ENCODE results near the gene COASY.

The COASY gene

DNA sequence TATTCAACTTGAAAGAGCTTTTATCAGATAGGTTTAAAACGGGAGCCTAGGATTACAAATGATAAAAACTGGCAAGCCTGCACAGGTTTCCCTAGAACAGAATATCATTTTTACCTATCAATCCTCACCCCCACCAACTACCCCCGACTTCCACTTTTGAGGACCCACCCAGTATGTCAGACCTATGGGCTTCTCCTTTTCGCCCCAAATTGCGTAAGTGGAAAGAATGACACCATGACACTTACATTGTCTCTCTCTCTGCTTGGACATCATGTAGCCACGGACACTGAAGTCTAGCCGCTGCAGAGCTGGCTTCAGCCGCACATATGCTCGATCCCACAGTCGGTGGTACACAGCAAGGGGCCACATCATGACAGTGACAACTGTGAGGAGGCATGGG lies 22.9 kb downstream of the COASY start:
- Histone ChIP-seq H3K4me1 (ENCODE audit: control insufficient read depth in 2 of 2, insufficient read depth in 2 of 2, low read length in 2 of 2) (peaks cover 3 to 5% of the 10 kb centered on the region in 2 donors), H3K27ac (ENCODE audit: low read depth in 2 of 2, low read length in 2 of 2) (no peak overlapping the region), H3K4me3 (ENCODE audit: low read length in 2 of 2) (no peak overlapping the region), H3K9ac (ENCODE audit: low read depth in 1 of 2, low read length in 2 of 2) (no peak overlapping the region), H3K9me3 (ENCODE audit: control insufficient read depth in 2 of 2, low read length in 2 of 2) (no peaks in the 10 kb centered on the region), H3K27me3 (ENCODE audit: control insufficient read depth in 2 of 2, insufficient read depth in 2 of 2, low read length in 2 of 2) (no peaks in the 10 kb centered on the region), H3K36me3 (ENCODE audit: control insufficient read depth in 2 of 2, insufficient read depth in 2 of 2, low read length in 2 of 2) (peaks cover 63 to 80% of the 10 kb centered on the region in 2 donors)

DNA sequence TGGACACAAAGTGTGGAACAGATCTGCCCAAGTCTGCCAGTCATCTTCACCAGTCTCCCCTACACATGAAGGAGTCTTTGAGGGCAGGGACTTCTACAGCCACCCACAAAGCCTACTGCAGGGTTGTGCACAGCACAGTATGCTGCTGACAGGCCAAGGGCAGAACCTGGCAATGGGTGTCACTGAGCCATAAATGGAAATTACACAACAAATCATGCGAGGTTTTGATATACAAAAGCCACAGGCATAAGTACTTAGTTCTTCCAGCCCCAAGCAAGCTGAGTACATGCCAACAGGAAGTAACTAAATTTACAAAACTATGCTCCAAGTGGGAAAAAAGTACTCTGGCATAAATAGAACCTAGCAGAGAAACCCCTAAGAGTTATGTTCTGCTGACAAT lies 23.4 kb downstream of the COASY start:
- Histone ChIP-seq H3K27me3 (ENCODE audit: control insufficient read depth in 2 of 2, insufficient read depth in 2 of 2, low read length in 2 of 2) (no peaks in the 10 kb centered on the region), H3K4me3 (ENCODE audit: low read length in 2 of 2) (no peak overlapping the region), H3K27ac (ENCODE audit: low read depth in 2 of 2, low read length in 2 of 2) (no peak overlapping the region), H3K36me3 (ENCODE audit: control insufficient read depth in 2 of 2, insufficient read depth in 2 of 2, low read length in 2 of 2) (peaks cover 59 to 82% of the 10 kb centered on the region in 2 donors), H3K9ac (ENCODE audit: low read depth in 1 of 2, low read length in 2 of 2) (no peak overlapping the region), H3K4me1 (ENCODE audit: control insufficient read depth in 2 of 2, insufficient read depth in 2 of 2, low read length in 2 of 2) (peaks cover 0 to 5% of the 10 kb centered on the region in 2 donors), H3K9me3 (ENCODE audit: control insufficient read depth in 2 of 2, low read length in 2 of 2) (no peaks in the 10 kb centered on the region)

DNA sequence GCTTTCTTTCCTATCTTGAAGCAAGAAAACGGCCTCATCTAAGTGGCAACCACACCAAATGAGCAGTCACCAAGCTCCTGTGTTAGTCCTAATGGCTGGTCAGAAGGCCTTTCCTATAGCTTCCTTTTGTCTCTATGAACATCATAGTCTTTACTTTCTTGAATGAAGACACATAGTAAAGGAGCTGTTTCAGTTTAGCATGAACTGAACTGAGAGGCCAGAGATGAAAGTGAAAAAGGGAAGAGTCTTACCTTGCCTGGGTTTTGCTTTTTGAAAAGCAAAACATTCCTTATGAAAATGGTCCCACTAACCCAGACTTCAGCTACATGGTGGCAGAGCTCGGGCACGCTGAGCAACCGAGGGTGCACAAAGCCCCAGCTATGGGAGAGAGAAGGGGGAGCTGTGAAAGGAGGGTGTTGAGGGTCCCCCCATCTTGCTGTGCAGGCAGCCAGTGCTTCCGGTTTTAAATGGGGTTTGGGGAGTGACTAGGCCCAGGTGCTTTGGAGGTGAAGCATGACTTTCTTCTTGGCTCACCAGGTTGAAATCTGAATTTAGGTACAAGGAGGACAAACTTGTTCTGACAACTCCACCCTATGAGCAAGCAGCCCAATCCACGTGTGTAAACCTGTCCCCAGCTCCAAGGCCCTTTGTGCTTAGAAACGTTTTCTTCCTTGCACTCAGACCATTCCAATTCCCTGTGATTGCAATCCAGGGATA lies 24.7 kb downstream of the COASY start:
- peaks cover 0 to 5% of the 10 kb centered on the region in 2 donors for H3K4me1 ChIP-seq (ENCODE audit: control insufficient read depth in 2 of 2, insufficient read depth in 2 of 2, low read length in 2 of 2)
- H3K36me3 ChIP-seq (ENCODE audit: control insufficient read depth in 2 of 2, insufficient read depth in 2 of 2, low read length in 2 of 2), result peaks cover 62 to 87% of the 10 kb centered on the region in 2 donors
- no peaks in the 10 kb centered on the region for H3K27me3 ChIP-seq (ENCODE audit: control insufficient read depth in 2 of 2, insufficient read depth in 2 of 2, low read length in 2 of 2)
- H3K9ac ChIP-seq (ENCODE audit: low read depth in 1 of 2, low read length in 2 of 2), result no peak overlapping the region
- H3K27ac ChIP-seq (ENCODE audit: low read depth in 2 of 2, low read length in 2 of 2), result no peak overlapping the region
- no peak overlapping the region for H3K4me3 ChIP-seq (ENCODE audit: low read length in 2 of 2)
- no peaks in the 10 kb centered on the region for H3K9me3 ChIP-seq (ENCODE audit: control insufficient read depth in 2 of 2, low read length in 2 of 2)

DNA sequence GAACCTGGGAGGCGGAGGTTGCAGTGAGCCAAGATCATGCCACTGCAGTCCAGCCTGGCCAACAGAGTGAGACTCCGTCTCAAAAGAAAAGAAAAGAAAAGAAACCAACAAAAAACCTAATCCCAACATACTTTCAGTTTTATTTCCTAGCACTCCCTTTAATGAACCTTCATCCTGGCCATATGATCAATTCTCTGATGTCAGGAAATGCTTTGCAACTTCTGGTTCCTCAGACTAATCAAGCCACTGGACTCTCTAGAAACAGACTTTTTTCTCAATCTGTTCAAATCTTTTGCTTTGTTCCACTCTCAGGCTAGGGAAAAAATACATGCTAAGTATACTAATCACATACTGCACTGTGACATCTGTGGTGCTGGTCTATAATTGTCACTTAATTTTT lies 28.9 kb downstream of the COASY start:
- H3K9ac ChIP-seq (ENCODE audit: low read depth in 1 of 2, low read length in 2 of 2), result no peak overlapping the region
- no peak overlapping the region for H3K4me3 ChIP-seq (ENCODE audit: low read length in 2 of 2)
- H3K27me3 ChIP-seq (ENCODE audit: control insufficient read depth in 2 of 2, insufficient read depth in 2 of 2, low read length in 2 of 2), result no peaks in the 10 kb centered on the region
- H3K27ac ChIP-seq (ENCODE audit: low read depth in 2 of 2, low read length in 2 of 2), result no peak overlapping the region
- H3K9me3 ChIP-seq (ENCODE audit: control insufficient read depth in 2 of 2, low read length in 2 of 2), result no peaks in the 10 kb centered on the region
- H3K4me1 ChIP-seq (ENCODE audit: control insufficient read depth in 2 of 2, insufficient read depth in 2 of 2, low read length in 2 of 2), result no peaks in the 10 kb centered on the region
- H3K36me3 ChIP-seq (ENCODE audit: control insufficient read depth in 2 of 2, insufficient read depth in 2 of 2, low read length in 2 of 2), result peaks cover 31 to 59% of the 10 kb centered on the region in 2 donors

DNA sequence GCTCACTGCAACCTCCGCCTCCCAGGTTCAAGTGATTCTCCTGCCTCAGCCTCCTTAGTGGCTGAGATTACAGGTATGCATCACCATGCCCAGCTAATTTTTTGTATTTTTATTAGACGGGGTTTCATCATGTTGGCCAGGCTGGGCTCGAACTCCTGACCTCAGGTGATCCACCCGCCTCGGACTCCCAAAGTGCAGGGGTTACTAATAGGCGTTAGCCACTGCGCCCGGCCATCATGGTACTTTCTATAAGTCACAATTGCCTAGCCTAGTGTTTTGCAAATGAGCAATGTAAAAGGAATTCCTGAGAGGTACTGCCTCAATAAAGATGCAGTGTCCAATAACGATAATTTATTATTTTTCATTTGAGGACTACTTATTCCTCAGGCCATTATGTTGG lies 29.5 kb downstream of the COASY start:
- Histone ChIP-seq H3K4me1 (ENCODE audit: control insufficient read depth in 2 of 2, insufficient read depth in 2 of 2, low read length in 2 of 2) (no peaks in the 10 kb centered on the region), H3K27ac (ENCODE audit: low read depth in 2 of 2, low read length in 2 of 2) (no peak overlapping the region), H3K36me3 (ENCODE audit: control insufficient read depth in 2 of 2, insufficient read depth in 2 of 2, low read length in 2 of 2) (peaks cover 26 to 54% of the 10 kb centered on the region in 2 donors), H3K9ac (ENCODE audit: low read depth in 1 of 2, low read length in 2 of 2) (no peak overlapping the region), H3K27me3 (ENCODE audit: control insufficient read depth in 2 of 2, insufficient read depth in 2 of 2, low read length in 2 of 2) (no peaks in the 10 kb centered on the region), H3K9me3 (ENCODE audit: control insufficient read depth in 2 of 2, low read length in 2 of 2) (no peaks in the 10 kb centered on the region), H3K4me3 (ENCODE audit: low read length in 2 of 2) (no peak overlapping the region)

DNA sequence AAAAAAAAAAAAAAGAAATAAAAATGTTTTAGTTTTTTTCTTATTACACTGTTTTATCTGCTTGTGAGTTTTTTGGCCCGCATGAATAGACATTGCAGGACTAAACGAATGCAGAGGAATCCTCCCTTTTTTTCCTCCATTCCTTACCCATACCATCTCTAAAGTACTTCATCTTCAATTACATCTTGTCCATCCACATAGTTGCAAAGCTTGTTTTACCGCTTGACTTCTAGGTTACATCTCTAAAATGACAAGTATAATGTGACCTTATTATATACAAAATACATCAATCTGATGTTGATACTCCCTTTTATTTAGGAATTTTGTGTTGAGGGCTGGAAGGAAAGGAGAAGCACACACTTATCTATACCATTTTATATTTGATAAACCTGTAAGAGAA lies 34.4 kb downstream of the COASY start:
- H3K27ac ChIP-seq (ENCODE audit: low read depth in 2 of 2, low read length in 2 of 2), result no peak overlapping the region
- H3K36me3 ChIP-seq (ENCODE audit: control insufficient read depth in 2 of 2, insufficient read depth in 2 of 2, low read length in 2 of 2), result peaks cover 2 to 14% of the 10 kb centered on the region in 2 donors
- no peaks in the 10 kb centered on the region for H3K27me3 ChIP-seq (ENCODE audit: control insufficient read depth in 2 of 2, insufficient read depth in 2 of 2, low read length in 2 of 2)
- H3K4me1 ChIP-seq (ENCODE audit: control insufficient read depth in 2 of 2, insufficient read depth in 2 of 2, low read length in 2 of 2), result peaks cover 0 to 4% of the 10 kb centered on the region in 2 donors
- no peak overlapping the region for H3K9ac ChIP-seq (ENCODE audit: low read depth in 1 of 2, low read length in 2 of 2)
- no peaks in the 10 kb centered on the region for H3K9me3 ChIP-seq (ENCODE audit: control insufficient read depth in 2 of 2, low read length in 2 of 2)
- no peak overlapping the region for H3K4me3 ChIP-seq (ENCODE audit: low read length in 2 of 2)

DNA sequence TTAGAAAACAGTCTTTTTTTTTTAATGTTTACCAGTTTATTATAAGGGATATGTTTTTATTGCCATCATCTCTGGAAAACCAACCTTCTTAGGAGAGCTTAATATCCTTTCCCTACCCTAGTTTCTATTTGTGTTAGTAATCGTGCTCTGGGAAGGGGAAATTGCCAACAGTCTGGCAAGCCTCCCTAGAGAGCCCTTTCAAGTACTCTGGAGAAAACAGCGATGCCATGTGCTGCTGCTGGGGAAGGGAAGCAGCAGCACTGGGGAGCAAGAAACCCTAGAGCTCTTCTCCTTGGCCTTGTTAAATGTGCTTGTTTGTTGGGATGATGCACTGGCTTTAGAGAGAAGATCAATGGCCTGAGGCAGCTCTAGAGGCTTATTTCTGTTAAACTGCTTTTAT lies 37.0 kb downstream of the COASY start:
- Histone ChIP-seq H3K27ac (ENCODE audit: low read depth in 2 of 2, low read length in 2 of 2) (no peak overlapping the region), H3K9me3 (ENCODE audit: control insufficient read depth in 2 of 2, low read length in 2 of 2) (no peaks in the 10 kb centered on the region), H3K4me1 (ENCODE audit: control insufficient read depth in 2 of 2, insufficient read depth in 2 of 2, low read length in 2 of 2) (peaks cover 0 to 4% of the 10 kb centered on the region in 2 donors), H3K36me3 (ENCODE audit: control insufficient read depth in 2 of 2, insufficient read depth in 2 of 2, low read length in 2 of 2) (peaks cover 0 to 7% of the 10 kb centered on the region in 2 donors), H3K9ac (ENCODE audit: low read depth in 1 of 2, low read length in 2 of 2) (no peak overlapping the region), H3K27me3 (ENCODE audit: control insufficient read depth in 2 of 2, insufficient read depth in 2 of 2, low read length in 2 of 2) (no peaks in the 10 kb centered on the region), H3K4me3 (ENCODE audit: low read length in 2 of 2) (no peak overlapping the region)

DNA sequence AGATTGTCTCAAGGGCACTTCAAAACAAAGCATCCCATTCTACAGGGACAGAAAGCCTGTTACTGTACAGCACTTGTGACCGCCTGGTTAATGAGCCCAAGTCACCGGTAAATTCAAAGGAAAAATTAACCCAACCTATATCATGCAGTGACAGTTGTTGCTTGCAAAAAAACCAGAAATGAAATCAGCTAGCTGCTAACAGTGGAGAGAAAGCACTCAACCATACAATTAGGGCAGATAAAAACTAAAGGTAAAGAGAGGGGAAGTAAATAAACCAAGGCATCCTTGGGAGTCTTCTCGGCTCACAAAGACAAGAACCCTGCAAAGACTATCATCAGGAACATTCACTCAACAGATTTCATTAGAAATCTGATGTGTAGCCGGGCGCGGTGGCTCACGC lies 41.4 kb downstream of the COASY start:
- Histone ChIP-seq H3K9ac (ENCODE audit: low read depth in 1 of 2, low read length in 2 of 2) (no peak overlapping the region), H3K4me1 (ENCODE audit: control insufficient read depth in 2 of 2, insufficient read depth in 2 of 2, low read length in 2 of 2) (peaks cover 10 to 15% of the 10 kb centered on the region in 2 donors), H3K27ac (ENCODE audit: low read depth in 2 of 2, low read length in 2 of 2) (no peak overlapping the region), H3K9me3 (ENCODE audit: control insufficient read depth in 2 of 2, low read length in 2 of 2) (no peaks in the 10 kb centered on the region), H3K27me3 (ENCODE audit: control insufficient read depth in 2 of 2, insufficient read depth in 2 of 2, low read length in 2 of 2) (no peaks in the 10 kb centered on the region), H3K36me3 (ENCODE audit: control insufficient read depth in 2 of 2, insufficient read depth in 2 of 2, low read length in 2 of 2) (peaks cover 0 to 2% of the 10 kb centered on the region in 2 donors), H3K4me3 (ENCODE audit: low read length in 2 of 2) (no peak overlapping the region)

DNA sequence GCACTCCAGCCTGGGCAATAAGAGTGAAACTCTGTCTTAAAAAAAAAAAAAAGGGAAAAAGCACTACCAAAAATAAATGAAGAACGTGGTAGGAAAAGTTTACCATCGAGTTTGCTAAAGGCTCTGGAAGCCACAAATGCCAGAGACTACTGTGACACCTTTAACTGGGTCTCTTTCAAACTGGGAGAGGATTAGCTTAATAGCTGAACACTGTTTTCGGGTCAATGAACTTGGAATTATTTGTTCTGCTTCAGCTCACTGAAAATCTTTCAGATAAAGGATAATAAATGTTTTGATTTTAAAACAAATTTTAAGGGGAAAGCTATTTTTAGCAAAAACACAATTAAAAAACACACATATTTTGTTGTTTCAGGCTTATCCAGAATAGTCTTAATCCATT lies 45.8 kb downstream of the COASY start:
- Histone ChIP-seq H3K36me3 (ENCODE audit: control insufficient read depth in 2 of 2, insufficient read depth in 2 of 2, low read length in 2 of 2) (peaks cover 0 to 10% of the 10 kb centered on the region in 2 donors), H3K4me1 (ENCODE audit: control insufficient read depth in 2 of 2, insufficient read depth in 2 of 2, low read length in 2 of 2) (peaks cover 11 to 13% of the 10 kb centered on the region in 2 donors), H3K9me3 (ENCODE audit: control insufficient read depth in 2 of 2, low read length in 2 of 2) (no peaks in the 10 kb centered on the region), H3K4me3 (ENCODE audit: low read length in 2 of 2) (peak overlapping the region; percentile 98 to 100), H3K27ac (ENCODE audit: low read depth in 2 of 2, low read length in 2 of 2) (no peak overlapping the region), H3K9ac (ENCODE audit: low read depth in 1 of 2, low read length in 2 of 2) (peak overlapping the region; percentile 95 to 98), H3K27me3 (ENCODE audit: control insufficient read depth in 2 of 2, insufficient read depth in 2 of 2, low read length in 2 of 2) (no peaks in the 10 kb centered on the region)

DNA sequence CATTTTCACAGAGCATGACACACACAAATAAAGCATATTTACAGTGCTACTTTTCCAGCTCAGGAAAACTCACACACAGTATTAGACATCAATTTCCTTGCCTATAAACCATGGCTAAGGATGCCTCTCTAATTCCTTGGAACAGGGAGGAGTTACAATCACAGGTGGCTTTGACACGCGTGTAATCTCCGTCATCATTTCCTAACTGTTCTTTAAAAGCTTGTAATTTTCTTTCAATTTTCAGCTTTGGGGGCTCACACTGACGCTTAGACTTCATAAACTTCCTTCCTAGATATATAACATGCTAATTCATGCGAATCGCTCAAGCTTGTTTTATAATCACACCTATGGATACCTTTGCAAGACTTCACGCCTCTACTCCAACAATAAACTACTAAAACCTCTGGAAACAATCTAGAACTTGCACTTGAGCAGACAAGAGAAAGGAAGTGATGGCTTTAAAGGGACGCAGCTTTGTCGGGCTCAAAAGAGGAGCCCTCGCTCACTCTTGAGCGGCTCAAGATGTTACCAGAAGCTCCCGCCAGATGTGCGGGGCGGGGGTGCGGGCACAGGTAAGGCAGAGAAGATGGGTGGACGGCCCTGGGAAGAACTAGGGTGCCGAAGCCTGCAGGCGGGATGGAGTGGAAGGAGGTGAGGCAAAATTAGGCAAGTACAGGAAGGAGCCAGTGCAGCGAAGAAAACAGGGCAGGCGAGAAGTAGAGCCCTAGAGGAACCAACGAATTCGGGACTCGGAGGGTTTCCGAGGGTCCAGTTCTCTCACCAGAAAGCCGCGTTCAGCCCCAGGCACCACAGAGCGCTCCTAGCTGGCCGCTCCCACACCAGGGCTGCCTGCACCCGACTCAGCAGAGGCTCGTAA lies 46.6 kb downstream of the COASY start:
- H3K27ac ChIP-seq (ENCODE audit: low read depth in 2 of 2, low read length in 2 of 2), result peak overlapping the region; percentile 86 to 95
- H3K4me1 ChIP-seq (ENCODE audit: control insufficient read depth in 2 of 2, insufficient read depth in 2 of 2, low read length in 2 of 2), result peaks cover 11 to 13% of the 10 kb centered on the region in 2 donors
- H3K9ac ChIP-seq (ENCODE audit: low read depth in 1 of 2, low read length in 2 of 2), result peak overlapping the region; percentile 95 to 98
- H3K9me3 ChIP-seq (ENCODE audit: control insufficient read depth in 2 of 2, low read length in 2 of 2), result no peaks in the 10 kb centered on the region
- H3K27me3 ChIP-seq (ENCODE audit: control insufficient read depth in 2 of 2, insufficient read depth in 2 of 2, low read length in 2 of 2), result no peaks in the 10 kb centered on the region
- peaks cover 3 to 18% of the 10 kb centered on the region in 2 donors for H3K36me3 ChIP-seq (ENCODE audit: control insufficient read depth in 2 of 2, insufficient read depth in 2 of 2, low read length in 2 of 2)
- H3K4me3 ChIP-seq (ENCODE audit: low read length in 2 of 2), result peak overlapping the region; percentile 98 to 100
